Activated CD4-positive, alpha-beta T cell treated with anti-CD3 and anti-CD28 coated beads, Interleukin-2, amount 10 ng/mL, durations not matched to agents 24 days and 14 days (primary cell): ENCODE measurements around the gene PHF1. TPM values are rescaled to one million over a fixed set of nuclear protein-coding genes. Genes with fewer than 3 reads are reported as not detected.
A peak's percentile ranks its signal among the peaks of the same experiment; 100 is the strongest.

Source experiments
- DNase-seq: peaks from one replicate; pipeline ENCODE4 v3.0.0; 2022
- H3K27ac Mint-ChIP-seq: one replicate; pipeline ENCODE4 v1.8.0; 2022; ENCODE audit warnings: mild to moderate bottlenecking, mixed read lengths
- H3K27me3 Mint-ChIP-seq: one replicate; pipeline ENCODE4 v1.8.0; 2022; ENCODE audit warnings: mixed read lengths
- H3K36me3 Mint-ChIP-seq: one replicate; pipeline ENCODE4 v1.8.0; 2022; ENCODE audit warnings: low read depth, mild to moderate bottlenecking, mixed read lengths
- H3K4me1 Mint-ChIP-seq: one replicate; pipeline ENCODE4 v1.8.0; 2021; ENCODE audit warnings: mixed read lengths
- H3K4me3 Mint-ChIP-seq: one replicate; pipeline ENCODE4 v1.8.0; 2022; ENCODE audit warnings: mild to moderate bottlenecking, moderate library complexity, mixed read lengths
- H3K9me3 Mint-ChIP-seq: one replicate; pipeline ENCODE4 v1.8.0; 2021; ENCODE audit warnings: mixed read lengths
- intact Hi-C: fragments of 100-400 bp; cut with micrococcal nuclease; formaldehyde crosslinking; loops from one replicate; pipeline ENCODE4 v1.15.1; 2023
- total RNA-seq: library from RNA; stranded (reverse); gene quantifications from 2 replicates; pipeline ENCODE4 v1.2.3, GENCODE V29; 2022

The PHF1 gene
- total RNA-seq, 1 donor from 2014 or later, result 33.6 TPM

GRCh38 chr6:33454009-33454946 lies 43.5 kb downstream of the PHF1 start, which contains the start of gene ZBTB9:
Gene ZBTB9 (plus strand): TSS chr6:33454576. CDS start chr6:33455101, 525 bp downstream.
- intact Hi-C loops, result loop anchor here (1.0 to 10.0 kb wide), 6 partner anchors 24 to 241 kb away; partner anchors contain the start of genes CUTA, ITPR3 and KIFC1
- H3K4me1 Mint-ChIP-seq, result peaks cover 20% of the 10 kb centered on the region
- H3K9me3 Mint-ChIP-seq, result no peaks in the 10 kb centered on the region
- peak within 1 kb of the TSS; percentile 88 for H3K27ac Mint-ChIP-seq
- peak; percentile 99 for DNase-seq
- H3K4me3 Mint-ChIP-seq, result peak within 1 kb of the TSS; percentile 97
- no peaks in the 10 kb centered on the region for H3K27me3 Mint-ChIP-seq
- H3K36me3 Mint-ChIP-seq, result peaks cover 33% of the 10 kb centered on the region

GRCh38 chr6:33455051-33455450 lies 44.2 kb downstream of the PHF1 start:
- H3K4me3 Mint-ChIP-seq, result peak overlapping the region; percentile 97
- H3K27ac Mint-ChIP-seq, result peak overlapping the region; percentile 88
- H3K4me1 Mint-ChIP-seq, result peaks cover 20% of the 10 kb centered on the region
- DNase-seq, result peak; percentile 62
- H3K36me3 Mint-ChIP-seq, result peaks cover 30% of the 10 kb centered on the region
- H3K9me3 Mint-ChIP-seq, result no peaks in the 10 kb centered on the region
- intact Hi-C loops, result loop anchor here (2.0 to 10.0 kb wide), 2 partner anchors 36 to 240 kb away; partner anchors contain the start of gene CUTA
- H3K27me3 Mint-ChIP-seq, result peaks cover 2% of the 10 kb centered on the region

GRCh38 chr6:33456156-33456555 lies 45.3 kb downstream of the PHF1 start:
- H3K4me1 Mint-ChIP-seq, result peaks cover 20% of the 10 kb centered on the region
- intact Hi-C loops, result loop anchor here (10.0 kb wide), 1 partner anchor 239 kb away; no protein-coding TSS in a partner anchor
- H3K4me3 Mint-ChIP-seq, result no peak overlapping the region

GRCh38 chr6:33458676-33459075 lies 47.9 kb downstream of the PHF1 start:
- Mint-ChIP-seq H3K9me3 (no peaks in the 10 kb centered on the region), H3K27me3 (peaks cover 16% of the 10 kb centered on the region), H3K27ac (no peak overlapping the region), H3K4me1 (peaks cover 13% of the 10 kb centered on the region), H3K4me3 (no peak overlapping the region), H3K36me3 (peaks cover 23% of the 10 kb centered on the region)
- no peak for DNase-seq
- intact Hi-C loops, result loop anchor here (10.0 kb wide), 1 partner anchor 236 kb away; no protein-coding TSS in a partner anchor

More at GRCh38 chr6:33456156-33456555, 45.3 kb downstream of the PHF1 start:
- Mint-ChIP-seq H3K36me3 (peaks cover 28% of the 10 kb centered on the region), H3K9me3 (no peaks in the 10 kb centered on the region), H3K27ac (no peak overlapping the region), H3K27me3 (peaks cover 5% of the 10 kb centered on the region)
- DNase-seq, result no peak

GRCh38 chr6:33459226-33459625 lies 48.4 kb downstream of the PHF1 start:
- H3K36me3 Mint-ChIP-seq, result peaks cover 22% of the 10 kb centered on the region
- intact Hi-C loops, result loop anchor here (10.0 kb wide), 1 partner anchor 236 kb away; no protein-coding TSS in a partner anchor
- H3K27me3 Mint-ChIP-seq, result peaks cover 17% of the 10 kb centered on the region
- no peak overlapping the region for H3K27ac Mint-ChIP-seq
- H3K4me1 Mint-ChIP-seq, result peaks cover 10% of the 10 kb centered on the region
- no peak overlapping the region for H3K4me3 Mint-ChIP-seq
- H3K9me3 Mint-ChIP-seq, result no peaks in the 10 kb centered on the region
- no peak for DNase-seq

Other genes starting within 250 kb of the PHF1 start
- gene COL11A2, start 218.5 kb upstream of the PHF1 start, total RNA-seq, result 0.47 and 0.56 TPM in 2 replicates
- gene RXRB, start 210.3 kb upstream of the PHF1 start, total RNA-seq, result 46.6 and 48.0 TPM in 2 replicates
- gene SLC39A7, start 210.1 kb upstream of the PHF1 start, total RNA-seq, result 61.7 and 63.9 TPM in 2 replicates
- 18.2 and 18.3 TPM in 2 replicates for gene HSD17B8, start 206.4 kb upstream of the PHF1 start, total RNA-seq
- 44.4 and 47.6 TPM in 2 replicates for gene RING1, start 202.5 kb upstream of the PHF1 start, total RNA-seq
- gene VPS52, start 139.1 kb upstream of the PHF1 start, total RNA-seq, result 59.9 and 64.9 TPM in 2 replicates
- 3,200 and 3,212 TPM in 2 replicates for gene RPS18, start 138.9 kb upstream of the PHF1 start, total RNA-seq
- gene B3GALT4, start 133.9 kb upstream of the PHF1 start, total RNA-seq, result 4.1 and 4.6 TPM in 2 replicates
- 106 and 120 TPM in 2 replicates for gene WDR46, start 121.8 kb upstream of the PHF1 start, total RNA-seq
- gene PFDN6, start 121.4 kb upstream of the PHF1 start, total RNA-seq, result 114 and 132 TPM in 2 replicates
- 27.3 and 28.4 TPM in 2 replicates for gene RGL2, start 112.1 kb upstream of the PHF1 start, total RNA-seq
- gene TAPBP, start 96.9 kb upstream of the PHF1 start, total RNA-seq, result 271 and 278 TPM in 2 replicates
- gene ZBTB22, start 93.3 kb upstream of the PHF1 start, total RNA-seq, result 11.3 and 14.3 TPM in 2 replicates
- 64.9 and 71.3 TPM in 2 replicates for gene DAXX, start 88.1 kb upstream of the PHF1 start, total RNA-seq
- 64.9 and 66.5 TPM in 2 replicates for gene KIFC1, start 19.2 kb upstream of the PHF1 start, total RNA-seq
- gene CUTA, start 7.1 kb downstream of the PHF1 start, total RNA-seq, result 120 and 124 TPM in 2 replicates
- 41.5 and 44.6 TPM in 2 replicates for gene SYNGAP1, start 9.1 kb downstream of the PHF1 start, total RNA-seq
- gene ZBTB9, start 43.6 kb downstream of the PHF1 start, total RNA-seq, result 14.2 and 14.5 TPM in 2 replicates
- gene BAK1, start 169.3 kb downstream of the PHF1 start, total RNA-seq, result 54.7 and 55.9 TPM in 2 replicates
- gene ITPR3, start 210.3 kb downstream of the PHF1 start, total RNA-seq, result 45.5 and 45.6 TPM in 2 replicates